Fibroblast of skin of right biceps (primary cell): Measurements from ENCODE around the gene MCCD1.
A peak's percentile ranks its signal among the peaks of the same experiment; 100 is the strongest.

Experiments used
- DNase-seq: peaks from one replicate; pipeline ENCODE4 v3.0.0-alpha.2; 2013

The MCCD1 gene

GRCh38 chr6:31544676-31545075 lies 15.9 kb downstream of the MCCD1 start:
- no peak for DNase-seq

- DNase-seq, result no peak
Observed at GRCh38 chr6:31545291-31545690, 16.5 kb downstream of the MCCD1 start.

GRCh38 chr6:31546339-31546957 lies 17.7 kb downstream of the MCCD1 start, which contains the start of gene ATP6V1G2:
Gene ATP6V1G2, minus strand, starts transcription at chr6:31546608. Its CDS starts 49 bp downstream, at chr6:31546559.
- DNase-seq, result peak; percentile 93

GRCh38 chr6:31546958-31547726 lies 18.4 kb downstream of the MCCD1 start, which contains the start of gene NFKBIL1:
Gene NFKBIL1, plus strand, starts transcription at chr6:31547608. Its CDS starts 87 bp downstream, at chr6:31547695.
- peak; percentile 99 for DNase-seq

GRCh38 chr6:31547727-31548543 lies 19.2 kb downstream of the MCCD1 start:
- no peak for DNase-seq

- DNase-seq, result no peak
Observed at GRCh38 chr6:31548544-31548873, 19.7 kb downstream of the MCCD1 start.

GRCh38 chr6:31551371-31551770 lies 22.6 kb downstream of the MCCD1 start:
- peak; percentile 42 for DNase-seq

- no peak for DNase-seq
Observed at GRCh38 chr6:31556307-31556706, 27.5 kb downstream of the MCCD1 start.

GRCh38 chr6:31557443-31558317 lies 28.9 kb downstream of the MCCD1 start:
- no peak for DNase-seq

GRCh38 chr6:31558318-31558625 lies 29.5 kb downstream of the MCCD1 start:
- no peak for DNase-seq

GRCh38 chr6:31558631-31559500 lies 30.1 kb downstream of the MCCD1 start:
- peak; percentile 66 for DNase-seq

- no peak for DNase-seq
Observed at GRCh38 chr6:31559606-31559957, 30.8 kb downstream of the MCCD1 start.

- peak; percentile 45 for DNase-seq
Observed at GRCh38 chr6:31559958-31560696, 31.4 kb downstream of the MCCD1 start.

GRCh38 chr6:31560697-31561058 lies 31.9 kb downstream of the MCCD1 start:
- no peak for DNase-seq

- DNase-seq, result no peak
Observed at GRCh38 chr6:31567531-31568370, 39.0 kb downstream of the MCCD1 start.

- no peak for DNase-seq
Observed at GRCh38 chr6:31568537-31568961, 39.8 kb downstream of the MCCD1 start.

GRCh38 chr6:31569861-31570536 lies 41.2 kb downstream of the MCCD1 start:
- DNase-seq, result no peak

- DNase-seq, result no peak
Observed at GRCh38 chr6:31572041-31572911, 43.5 kb downstream of the MCCD1 start, which contains the start of gene LTA. Gene LTA, plus strand, starts transcription at chr6:31572289. Its CDS starts 454 bp downstream, at chr6:31572743.
